ENCODE results near the gene VDAC2. TPM values are rescaled to one million over a fixed set of nuclear protein-coding genes. Genes with fewer than 3 reads are reported as not detected.
"Not testable (repeated sequence)": the region's sequence is repeated elsewhere in the genome, so short reads cannot be mapped to it uniquely, and the experiment has no call there.

The VDAC2 gene
- total RNA-seq, 1 donor from 2014 or later, result 213 TPM

DNA sequence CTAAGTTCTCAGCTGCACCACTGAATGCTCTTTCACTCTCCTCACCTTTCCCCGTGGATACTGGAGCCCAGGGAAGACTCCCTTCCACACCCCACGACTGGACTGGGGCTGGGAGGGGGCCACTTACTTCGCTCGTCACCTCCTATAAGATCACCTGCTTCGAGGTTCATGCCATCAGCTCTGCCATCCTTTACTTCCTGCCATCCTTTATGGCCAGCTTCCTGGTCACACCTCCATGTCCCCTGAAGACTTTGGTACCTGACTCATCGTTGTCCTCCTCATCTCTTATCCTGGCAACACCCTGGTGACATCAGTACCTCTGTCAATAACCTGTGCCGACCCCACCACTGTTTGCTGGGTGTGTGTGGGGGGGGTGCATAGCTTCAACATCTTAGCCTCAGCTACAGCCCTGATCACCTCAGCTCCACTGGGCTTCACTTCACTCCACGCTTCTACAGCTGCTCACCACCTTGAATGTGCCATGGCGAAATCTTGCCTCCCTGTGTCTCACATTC, 8.7 kb upstream of the VDAC2 start:
- TF ChIP-seq, protein P1, sequence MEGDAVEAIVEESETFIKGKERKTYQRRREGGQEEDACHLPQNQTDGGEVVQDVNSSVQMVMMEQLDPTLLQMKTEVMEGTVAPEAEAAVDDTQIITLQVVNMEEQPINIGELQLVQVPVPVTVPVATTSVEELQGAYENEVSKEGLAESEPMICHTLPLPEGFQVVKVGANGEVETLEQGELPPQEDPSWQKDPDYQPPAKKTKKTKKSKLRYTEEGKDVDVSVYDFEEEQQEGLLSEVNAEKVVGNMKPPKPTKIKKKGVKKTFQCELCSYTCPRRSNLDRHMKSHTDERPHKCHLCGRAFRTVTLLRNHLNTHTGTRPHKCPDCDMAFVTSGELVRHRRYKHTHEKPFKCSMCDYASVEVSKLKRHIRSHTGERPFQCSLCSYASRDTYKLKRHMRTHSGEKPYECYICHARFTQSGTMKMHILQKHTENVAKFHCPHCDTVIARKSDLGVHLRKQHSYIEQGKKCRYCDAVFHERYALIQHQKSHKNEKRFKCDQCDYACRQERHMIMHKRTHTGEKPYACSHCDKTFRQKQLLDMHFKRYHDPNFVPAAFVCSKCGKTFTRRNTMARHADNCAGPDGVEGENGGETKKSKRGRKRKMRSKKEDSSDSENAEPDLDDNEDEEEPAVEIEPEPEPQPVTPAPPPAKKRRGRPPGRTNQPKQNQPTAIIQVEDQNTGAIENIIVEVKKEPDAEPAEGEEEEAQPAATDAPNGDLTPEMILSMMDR (conservative IDR thresholded peaks at IDR 0.05; ENCODE audit: low read depth, low read length), result no peak

DNA sequence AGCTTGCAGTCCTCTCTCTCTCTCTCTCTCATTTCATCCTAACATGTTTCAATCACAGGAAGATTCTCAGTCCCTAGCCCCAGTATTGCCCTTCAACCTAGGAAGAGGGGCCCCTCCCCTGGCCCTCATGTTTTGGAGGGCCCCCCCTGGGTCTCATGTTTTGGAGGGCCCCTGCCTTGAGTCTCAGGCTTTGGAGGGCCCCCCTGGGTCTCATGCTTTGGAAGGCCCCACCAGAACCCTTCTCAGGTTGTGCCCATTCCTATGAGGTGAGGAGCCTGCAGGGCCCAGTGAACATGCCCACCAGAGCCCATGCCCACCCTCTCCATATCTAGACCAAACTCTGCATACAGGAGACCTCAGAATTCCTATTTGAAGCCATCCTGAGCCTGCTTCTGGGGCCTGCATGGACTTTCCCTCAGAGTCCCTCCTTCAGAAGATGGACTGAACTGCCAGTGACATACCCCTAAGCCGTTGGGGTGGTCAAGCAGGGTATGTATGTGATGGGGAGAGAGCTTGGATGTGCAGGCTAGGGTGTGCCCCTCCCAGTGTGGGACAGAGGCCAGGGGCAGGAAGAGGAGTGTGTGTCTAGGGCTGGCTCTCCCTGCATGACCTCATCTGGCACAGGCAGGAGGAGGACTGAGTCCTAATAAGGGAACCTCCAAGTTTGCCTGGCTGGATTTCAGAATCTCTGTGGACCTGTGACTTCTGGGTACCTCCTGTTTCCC, 8.1 kb upstream of the VDAC2 start:
- no peak overlapping the region for H3K4me3 ChIP-seq (ENCODE audit: low read depth, low read length)
- DNase-seq (ENCODE audit: low read depth), result no peak
- TF ChIP-seq, protein P1 (conservative IDR thresholded peaks at IDR 0.05; ENCODE audit: low read depth, low read length), result no peak

More for the DNA sequence above, 8.7 kb upstream of the VDAC2 start:
- no peak overlapping the region for H3K4me3 ChIP-seq (ENCODE audit: low read depth, low read length)
- DNase-seq (ENCODE audit: low read depth), result no peak

DNA sequence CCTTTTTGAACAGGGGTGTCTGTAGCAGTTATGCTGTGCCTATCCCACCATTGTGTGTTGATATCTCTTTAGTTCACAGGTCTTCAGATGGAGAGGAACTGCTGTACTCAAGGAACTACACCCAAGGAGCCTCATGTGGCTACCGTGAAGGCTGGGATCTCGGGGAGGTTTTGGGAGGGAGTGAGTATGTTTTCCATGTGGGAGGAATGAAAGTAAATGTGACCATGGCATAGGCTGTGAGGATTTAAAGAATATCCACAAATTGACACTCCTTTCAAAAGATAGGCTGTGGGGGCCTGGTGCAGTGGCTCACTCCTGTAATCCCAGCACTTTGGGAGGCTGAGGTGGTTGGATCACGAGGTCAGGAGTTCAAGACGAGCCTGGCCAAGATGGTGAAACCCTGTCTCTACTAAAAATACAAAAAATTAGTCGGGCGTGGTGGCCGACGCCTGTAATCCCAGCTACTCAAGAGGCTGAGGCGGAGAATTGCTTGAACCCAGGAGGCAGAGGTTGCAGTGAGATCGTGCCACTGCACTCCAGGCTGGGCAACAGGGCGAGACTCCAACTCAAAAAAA, 7.5 kb upstream of the VDAC2 start:
- not testable (repeated sequence) for H3K4me3 ChIP-seq (ENCODE audit: low read depth, low read length); DNase-seq (ENCODE audit: low read depth)

DNA sequence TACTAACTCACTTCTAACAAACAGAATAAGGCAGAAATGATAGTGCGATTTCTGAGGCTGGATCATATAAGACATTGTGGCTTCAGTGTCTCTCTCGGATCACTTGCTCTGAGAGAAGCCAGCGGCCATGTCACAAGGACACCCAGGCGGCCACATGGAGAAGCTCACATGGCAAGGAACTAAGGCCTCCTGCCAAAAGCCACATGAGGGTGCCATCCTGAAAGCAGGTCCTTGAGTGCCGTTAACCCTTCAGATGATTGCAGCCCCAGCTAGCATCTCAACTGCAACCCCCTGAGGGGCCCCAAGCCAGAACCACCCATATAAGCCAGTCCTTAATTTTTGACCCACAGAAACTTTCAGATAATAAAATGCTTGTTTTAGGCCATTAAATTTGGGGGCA, 6.9 kb upstream of the VDAC2 start:
- no peak overlapping the region for H3K4me3 ChIP-seq (ENCODE audit: low read depth, low read length)
- no peak for DNase-seq (ENCODE audit: low read depth)
- TF ChIP-seq, protein P1 (conservative IDR thresholded peaks at IDR 0.05; ENCODE audit: low read depth, low read length), result no peak

DNA sequence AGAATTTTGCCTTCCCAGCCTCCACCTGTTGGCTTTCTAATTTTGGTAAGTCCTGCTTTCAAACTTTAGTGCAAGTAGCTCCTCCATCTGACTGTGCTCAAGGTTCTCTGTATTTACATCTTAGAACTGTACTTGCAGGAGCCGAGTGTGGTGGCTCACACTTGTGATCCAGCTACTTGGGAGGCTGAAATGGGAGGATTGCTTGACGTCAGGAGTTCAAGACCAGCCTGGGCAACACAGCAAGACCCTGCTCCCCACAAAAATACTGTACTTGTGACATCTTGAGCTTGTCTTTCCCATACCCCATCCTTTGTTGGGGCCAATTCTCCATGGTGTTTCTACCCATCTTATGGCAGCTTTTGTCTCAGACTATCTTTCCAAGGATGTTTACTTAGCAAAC, 4.7 kb upstream of the VDAC2 start:
- no peak overlapping the region for H3K4me3 ChIP-seq (ENCODE audit: low read depth, low read length)
- DNase-seq (ENCODE audit: low read depth), result no peak
- TF ChIP-seq, protein P1 (conservative IDR thresholded peaks at IDR 0.05; ENCODE audit: low read depth, low read length), result no peak

DNA sequence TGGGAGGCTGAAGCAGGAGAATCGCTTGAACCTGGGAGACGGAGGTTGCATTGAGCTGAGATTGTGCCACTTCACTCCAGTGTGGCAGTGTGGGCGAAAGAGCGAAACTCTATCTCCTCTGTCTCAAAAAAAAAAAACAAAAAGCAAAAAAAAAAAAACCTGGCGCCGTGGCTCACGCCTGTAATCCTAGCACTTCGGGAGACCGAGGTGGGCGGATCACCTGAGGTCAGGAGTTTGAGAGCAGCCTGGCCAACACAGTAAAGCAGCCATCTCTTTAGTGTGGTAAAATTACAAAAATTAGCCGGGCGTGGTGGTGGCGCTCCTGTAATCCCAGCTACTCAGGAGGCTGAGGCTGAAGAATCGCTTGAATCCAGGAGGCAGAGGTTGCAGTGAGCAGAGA, 4.0 kb upstream of the VDAC2 start:
- DNase-seq (ENCODE audit: low read depth); H3K4me3 ChIP-seq (ENCODE audit: low read depth, low read length): not testable (repeated sequence)

DNA sequence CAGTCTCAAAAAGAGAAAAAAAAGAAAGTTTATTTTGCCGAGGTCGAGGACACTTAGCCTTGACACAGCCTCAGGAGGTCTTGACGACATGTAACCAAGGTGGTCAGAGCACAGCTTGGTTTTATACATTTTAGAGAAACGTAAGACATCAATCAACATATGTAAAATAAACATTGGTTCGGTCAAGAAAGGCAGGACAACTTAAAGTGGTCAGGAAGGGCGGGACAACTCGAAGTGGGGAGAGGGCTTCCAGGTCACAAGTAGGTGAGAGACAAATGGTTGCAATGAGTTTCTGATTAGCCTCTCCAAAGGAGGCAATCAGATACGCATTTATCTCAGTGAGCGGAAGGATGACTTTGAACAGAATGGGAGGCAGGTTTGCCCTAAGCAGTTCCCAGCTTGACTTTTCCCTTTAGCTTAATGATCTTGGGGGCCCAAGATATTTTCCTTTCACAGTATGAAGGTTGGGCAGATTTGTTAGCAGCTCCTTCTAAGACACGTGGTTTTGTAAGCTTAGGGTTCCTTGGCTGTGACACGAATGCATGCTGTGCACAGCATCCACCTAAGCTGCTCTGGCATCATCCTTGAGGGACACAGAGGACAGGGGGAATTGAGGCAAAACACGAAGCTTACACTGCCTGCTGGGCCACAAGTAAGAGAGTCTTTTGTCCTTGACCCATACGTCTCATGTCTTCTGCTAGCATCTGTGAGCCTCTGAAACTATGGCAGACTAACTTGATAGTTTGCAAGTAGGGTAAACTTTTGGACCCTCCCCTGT, 3.3 kb upstream of the VDAC2 start:
- no peak for DNase-seq (ENCODE audit: low read depth)
- TF ChIP-seq, protein P1 (conservative IDR thresholded peaks at IDR 0.05; ENCODE audit: low read depth, low read length), result no peak

More for the DNA sequence above, 3.3 kb upstream of the VDAC2 start:
- H3K4me3 ChIP-seq (ENCODE audit: low read depth, low read length), result no peak overlapping the region
